ENCODE results near the gene PC. TPM values are rescaled to one million over a fixed set of nuclear protein-coding genes. Genes with fewer than 3 reads are reported as not detected.
A peak's percentile ranks its signal among the peaks of the same experiment; 100 is the strongest.

Gene PC
- polyA plus RNA-seq, 3 donors from 2014 or later: 3.7 to 4.2 TPM; not detected in 1

DNA sequence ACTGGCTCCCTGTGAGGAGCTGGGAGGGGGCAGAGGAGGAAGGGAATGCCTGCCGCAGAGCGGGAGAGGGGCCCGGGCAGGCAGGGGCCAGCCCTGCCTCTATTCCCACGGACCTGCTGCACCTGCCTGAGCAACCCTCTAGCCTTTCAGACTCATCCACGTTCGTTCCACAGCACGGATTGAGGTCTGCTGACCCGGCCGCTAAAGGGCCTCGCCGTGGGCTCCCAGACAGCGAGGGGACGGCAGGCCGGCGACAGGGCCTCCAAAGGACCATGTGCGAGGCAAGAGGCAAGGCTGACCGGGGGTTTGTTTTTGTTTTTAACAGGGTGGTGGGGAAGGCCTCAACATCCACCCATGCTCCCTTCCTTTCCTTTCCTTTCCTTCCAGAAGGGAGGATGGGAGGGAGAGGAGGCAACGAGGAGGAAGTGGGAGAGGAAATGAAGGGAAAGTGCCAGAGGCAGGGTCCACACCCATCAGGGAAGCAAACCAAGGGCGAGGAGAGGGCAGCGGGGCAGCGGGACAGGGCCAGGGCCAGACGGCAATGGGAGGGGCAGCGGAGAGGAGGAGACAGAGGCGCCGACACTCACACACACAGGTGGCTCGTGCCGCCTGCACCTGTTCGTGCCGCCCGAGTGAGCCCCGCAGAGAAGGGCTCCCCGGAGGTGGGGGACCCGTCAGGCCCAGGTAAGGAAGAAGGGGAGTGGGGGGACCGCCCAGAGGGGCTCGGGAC, 93.8 kb downstream of the PC start:
- Mint-ChIP-seq H3K4me1 (peaks cover 0 to 2% of the 10 kb centered on the region in 2 donors), H3K9me3 (no peaks in the 10 kb centered on the region), H3K27me3 (ENCODE audit: low read depth in 3 of 3) (peaks cover 0 to 2% (median 0%) of the 10 kb centered on the region in 3 donors), H3K27ac (no peak overlapping the region), H3K4me3 (no peak overlapping the region), H3K36me3 (no peaks in the 10 kb centered on the region)
- DNase-seq: no peak

- no peak overlapping the region for H3K4me3 Mint-ChIP-seq
- no peak overlapping the region for H3K27ac Mint-ChIP-seq
- DNase-seq: no peak
- H3K36me3 Mint-ChIP-seq: no peaks in the 10 kb centered on the region
- no peaks in the 10 kb centered on the region for H3K4me1 Mint-ChIP-seq
- H3K27me3 Mint-ChIP-seq (ENCODE audit: low read depth in 3 of 3): peaks cover 0 to 2% (median 0%) of the 10 kb centered on the region in 3 donors
- H3K9me3 Mint-ChIP-seq: no peaks in the 10 kb centered on the region
These were observed 94.6 kb downstream of the PC start for GRCh38 chr11:66863428-66864125.

- no peak overlapping the region for H3K4me3 Mint-ChIP-seq
- no peak for DNase-seq
- no peaks in the 10 kb centered on the region for H3K4me1 Mint-ChIP-seq
- no peak overlapping the region for H3K27ac Mint-ChIP-seq
- H3K27me3 Mint-ChIP-seq (ENCODE audit: low read depth in 3 of 3): peaks cover 0 to 2% (median 0%) of the 10 kb centered on the region in 3 donors
- no peaks in the 10 kb centered on the region for H3K9me3 Mint-ChIP-seq
- no peaks in the 10 kb centered on the region for H3K36me3 Mint-ChIP-seq
These were observed 95.6 kb downstream of the PC start for GRCh38 chr11:66862559-66863037.

GRCh38 chr11:66861774-66862558, 96.2 kb downstream of the PC start:
- DNase-seq: no peak
- Mint-ChIP-seq H3K27ac (no peak overlapping the region), H3K27me3 (ENCODE audit: low read depth in 3 of 3) (peaks cover 0 to 2% (median 0%) of the 10 kb centered on the region in 3 donors), H3K36me3 (no peaks in the 10 kb centered on the region), H3K9me3 (no peaks in the 10 kb centered on the region), H3K4me1 (no peaks in the 10 kb centered on the region), H3K4me3 (no peak overlapping the region)

GRCh38 chr11:66861038-66861773, 97.0 kb downstream of the PC start:
- Mint-ChIP-seq H3K27ac (no peak overlapping the region), H3K9me3 (no peaks in the 10 kb centered on the region), H3K4me1 (peaks cover 0 to 2% of the 10 kb centered on the region in 2 donors), H3K4me3 (no peak overlapping the region), H3K27me3 (ENCODE audit: low read depth in 3 of 3) (peaks cover 0 to 3% (median 2%) of the 10 kb centered on the region in 3 donors), H3K36me3 (no peaks in the 10 kb centered on the region)
- no peak for DNase-seq

GRCh38 chr11:66860449-66860831, 97.7 kb downstream of the PC start:
- no peak for DNase-seq

DNA sequence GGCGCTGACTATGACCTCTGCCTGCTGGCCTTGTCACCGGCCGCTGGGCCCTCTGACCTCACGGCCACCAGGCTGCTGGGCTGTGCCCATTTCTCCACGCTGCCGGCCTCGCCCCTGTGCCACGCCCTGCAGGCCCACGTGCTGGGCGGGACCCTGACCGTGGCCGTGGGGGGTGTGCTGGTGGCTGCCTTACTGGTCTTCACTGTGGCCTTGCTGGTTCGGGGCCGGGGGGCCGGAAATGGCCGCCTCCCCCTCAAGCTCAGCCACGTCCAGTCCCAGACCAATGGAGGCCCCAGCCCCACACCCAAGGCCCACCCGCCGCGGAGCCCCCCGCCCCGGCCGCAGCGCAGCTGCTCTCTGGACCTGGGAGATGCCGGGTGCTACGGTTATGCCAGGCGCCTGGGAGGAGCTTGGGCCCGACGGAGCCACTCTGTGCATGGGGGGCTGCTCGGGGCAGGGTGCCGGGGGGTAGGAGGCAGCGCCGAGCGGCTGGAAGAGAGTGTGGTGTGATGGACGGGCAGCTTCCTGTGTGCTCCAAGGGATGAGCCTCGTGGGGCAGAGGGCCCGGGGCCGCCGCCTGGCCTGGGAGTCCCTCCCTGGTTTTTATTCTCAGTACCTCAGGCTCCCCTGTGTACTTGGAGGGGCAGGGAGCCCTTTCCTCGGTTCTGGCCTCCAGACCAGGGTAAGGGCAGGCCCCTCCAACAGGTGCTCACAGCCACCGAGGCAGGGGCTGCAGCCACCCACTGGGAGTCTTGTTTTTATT, 98.3 kb downstream of the PC start:
- no peak for DNase-seq
- H3K9me3 Mint-ChIP-seq: no peaks in the 10 kb centered on the region
- peaks cover 6 to 7% of the 10 kb centered on the region in 2 donors for H3K4me1 Mint-ChIP-seq
- peaks cover 0 to 5% (median 3%) of the 10 kb centered on the region in 3 donors for H3K27me3 Mint-ChIP-seq (ENCODE audit: low read depth in 3 of 3)
- no peak overlapping the region for H3K27ac Mint-ChIP-seq
- H3K4me3 Mint-ChIP-seq: no peak overlapping the region
- H3K36me3 Mint-ChIP-seq: no peaks in the 10 kb centered on the region

More at GRCh38 chr11:66860449-66860831, 97.7 kb downstream of the PC start:
- Mint-ChIP-seq H3K27ac (no peak overlapping the region), H3K4me1 (peaks cover 5 to 7% of the 10 kb centered on the region in 2 donors), H3K9me3 (no peaks in the 10 kb centered on the region), H3K4me3 (no peak overlapping the region), H3K27me3 (ENCODE audit: low read depth in 3 of 3) (peaks cover 0 to 3% (median 3%) of the 10 kb centered on the region in 3 donors), H3K36me3 (no peaks in the 10 kb centered on the region)

DNA sequence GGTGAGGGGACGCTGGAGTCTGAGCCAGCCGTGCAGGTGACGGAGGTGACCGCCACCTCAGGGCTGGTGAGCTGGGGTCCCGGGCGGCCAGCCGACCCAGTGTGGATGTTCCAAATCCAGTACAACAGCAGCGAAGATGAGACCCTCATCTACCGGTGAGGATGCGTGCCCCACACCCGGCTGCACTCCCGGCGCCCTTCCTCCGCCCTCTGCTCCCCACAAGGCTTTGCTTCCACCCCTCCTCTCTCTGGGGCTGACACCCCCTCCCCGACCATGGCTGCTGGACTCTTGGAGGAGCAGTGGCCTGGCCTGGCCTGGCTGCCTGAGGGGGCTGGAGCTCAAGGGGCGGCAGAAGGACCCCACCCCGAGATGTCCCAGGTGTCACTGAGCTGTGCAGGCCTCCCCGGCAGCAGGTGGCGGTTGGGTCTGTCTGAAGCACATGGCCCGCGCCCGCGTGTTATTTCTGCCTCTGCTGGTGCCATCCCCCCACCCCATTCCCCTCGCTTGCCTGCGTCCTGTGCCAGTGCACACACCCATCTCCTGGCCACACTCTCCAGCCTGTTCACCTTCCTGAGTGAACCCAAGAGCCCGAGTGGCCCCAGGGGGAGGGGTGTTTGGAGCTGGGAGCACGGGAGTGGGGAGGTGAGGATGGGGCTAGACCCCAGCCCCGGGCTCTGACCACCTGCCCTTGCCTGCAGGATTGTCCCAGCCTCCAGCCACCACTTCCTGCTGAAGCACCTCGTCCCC, 99.1 kb downstream of the PC start:
- H3K36me3 Mint-ChIP-seq: no peaks in the 10 kb centered on the region
- H3K27me3 Mint-ChIP-seq (ENCODE audit: low read depth in 3 of 3): peaks cover 0 to 5% (median 2%) of the 10 kb centered on the region in 3 donors
- no peak for DNase-seq
- no peak overlapping the region for H3K27ac Mint-ChIP-seq
- H3K4me1 Mint-ChIP-seq: peaks cover 6 to 7% of the 10 kb centered on the region in 2 donors
- H3K4me3 Mint-ChIP-seq: no peak overlapping the region
- no peaks in the 10 kb centered on the region for H3K9me3 Mint-ChIP-seq

DNA sequence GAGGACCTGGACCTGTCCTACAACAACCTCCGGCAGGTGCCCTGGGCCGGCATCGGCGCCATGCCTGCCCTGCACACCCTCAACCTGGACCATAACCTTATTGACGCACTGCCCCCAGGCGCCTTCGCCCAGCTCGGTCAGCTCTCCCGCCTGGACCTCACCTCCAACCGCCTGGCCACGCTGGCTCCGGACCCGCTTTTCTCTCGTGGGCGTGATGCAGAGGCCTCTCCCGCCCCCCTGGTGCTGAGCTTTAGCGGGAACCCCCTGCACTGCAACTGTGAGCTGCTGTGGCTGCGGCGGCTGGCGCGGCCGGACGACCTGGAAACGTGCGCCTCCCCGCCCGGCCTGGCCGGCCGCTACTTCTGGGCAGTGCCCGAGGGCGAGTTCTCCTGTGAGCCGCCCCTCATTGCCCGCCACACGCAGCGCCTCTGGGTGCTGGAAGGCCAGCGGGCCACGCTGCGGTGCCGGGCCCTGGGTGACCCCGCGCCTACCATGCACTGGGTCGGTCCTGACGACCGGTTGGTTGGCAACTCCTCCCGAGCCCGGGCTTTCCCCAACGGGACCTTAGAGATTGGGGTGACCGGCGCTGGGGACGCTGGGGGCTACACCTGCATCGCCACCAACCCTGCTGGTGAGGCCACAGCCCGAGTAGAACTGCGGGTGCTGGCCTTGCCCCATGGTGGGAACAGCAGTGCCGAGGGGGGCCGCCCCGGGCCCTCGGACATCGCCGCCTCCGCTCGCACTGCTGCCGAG, 99.8 kb downstream of the PC start:
- Mint-ChIP-seq H3K36me3 (no peaks in the 10 kb centered on the region), H3K27ac (no peak overlapping the region), H3K9me3 (no peaks in the 10 kb centered on the region), H3K4me3 (peak overlapping the region in 4 of 5 donors; percentile 38 to 66 (median 54)), H3K27me3 (ENCODE audit: low read depth in 3 of 3) (peaks cover 0 to 5% (median 2%) of the 10 kb centered on the region in 3 donors), H3K4me1 (peaks cover 6 to 7% of the 10 kb centered on the region in 2 donors)
- no peak for DNase-seq

DNA sequence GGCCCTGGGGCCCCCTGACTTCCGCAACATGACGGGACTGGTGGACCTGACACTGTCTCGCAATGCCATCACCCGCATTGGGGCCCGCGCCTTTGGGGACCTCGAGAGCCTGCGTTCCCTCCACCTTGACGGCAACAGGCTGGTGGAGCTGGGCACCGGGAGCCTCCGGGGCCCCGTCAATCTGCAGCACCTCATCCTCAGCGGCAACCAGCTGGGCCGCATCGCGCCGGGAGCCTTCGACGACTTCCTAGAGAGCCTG, 100.3 kb downstream of the PC start:
- Mint-ChIP-seq H3K36me3 (no peaks in the 10 kb centered on the region), H3K4me3 (peak overlapping the region in 4 of 5 donors; percentile 50 to 79 (median 62)), H3K27ac (no peak overlapping the region), H3K27me3 (ENCODE audit: low read depth in 3 of 3) (peaks cover 0 to 5% (median 2%) of the 10 kb centered on the region in 3 donors), H3K4me1 (peaks cover 6 to 7% of the 10 kb centered on the region in 2 donors), H3K9me3 (no peaks in the 10 kb centered on the region)
- no peak for DNase-seq

GRCh38 chr11:66857234-66857926, 100.8 kb downstream of the PC start:
- peak overlapping the region; percentile 74 to 82 (median 79) for H3K4me3 Mint-ChIP-seq
- peaks cover 0 to 5% (median 2%) of the 10 kb centered on the region in 3 donors for H3K27me3 Mint-ChIP-seq (ENCODE audit: low read depth in 3 of 3)
- H3K27ac Mint-ChIP-seq: peak overlapping the region in 2 of 6 donors; percentile 62 to 64
- H3K9me3 Mint-ChIP-seq: no peaks in the 10 kb centered on the region
- no peak for DNase-seq
- peaks cover 6 to 7% of the 10 kb centered on the region in 2 donors for H3K4me1 Mint-ChIP-seq
- H3K36me3 Mint-ChIP-seq: no peaks in the 10 kb centered on the region

Measured in immature natural killer cell (primary cell).